Measurements from ENCODE around the gene ZNF354B.
"Not testable (repeated sequence)": the region's sequence is repeated elsewhere in the genome, so short reads cannot be mapped to it uniquely, and the experiment has no call there.

Gene ZNF354B

DNA sequence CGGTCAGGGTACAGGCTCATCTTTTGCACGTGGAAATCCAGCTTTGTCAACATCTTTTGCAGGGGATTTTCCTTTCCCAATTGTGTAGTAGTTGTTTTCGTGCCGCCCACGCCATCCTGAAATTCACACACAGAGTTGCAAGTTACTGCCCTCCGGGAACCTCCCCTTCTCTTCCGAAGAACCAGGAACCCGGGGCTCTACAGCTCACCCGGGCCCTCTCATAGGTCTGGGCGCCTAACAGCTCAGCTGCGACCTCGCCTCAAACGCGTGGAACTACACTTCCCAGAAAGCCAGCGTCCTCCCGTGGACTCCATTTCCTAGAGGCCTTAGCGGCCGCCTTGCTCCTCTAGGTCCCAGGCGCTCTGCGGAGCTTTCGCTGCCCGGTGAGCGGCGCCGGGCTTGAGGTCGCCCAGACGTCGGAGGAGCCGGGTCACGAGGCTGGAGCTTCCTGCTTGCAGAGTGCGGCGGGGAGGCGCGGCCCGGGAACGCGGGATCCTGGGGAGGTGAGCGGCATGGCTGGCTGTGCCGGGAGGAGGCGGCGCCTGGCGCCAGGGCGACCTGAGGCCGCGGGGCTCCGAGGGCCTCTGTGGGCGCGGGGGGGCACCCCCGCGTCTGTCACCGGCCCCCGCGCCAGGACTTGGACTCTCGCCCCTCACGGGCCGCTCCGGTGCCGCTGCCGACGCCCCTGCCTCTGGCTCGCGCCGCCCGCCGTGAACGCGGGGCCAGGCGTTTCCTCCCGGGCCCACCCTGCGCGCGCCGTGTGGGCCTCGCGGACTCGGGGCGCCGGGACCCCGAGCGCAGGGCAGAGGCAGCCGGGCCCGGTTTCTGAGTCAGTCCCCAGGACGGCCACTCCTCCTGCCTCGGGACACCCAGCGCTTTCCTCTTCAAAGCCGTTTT, at the start of gene ZNF354B:
Gene ZNF354B (plus strand): TSS at position 329 of the 897 bp plus-strand sequence. CDS start 1,095 bp downstream, outside the sequence.
- peak; percentile 80 for DNase-seq

GRCh38 chr5:178817506-178817905, 42.2 kb upstream of the ZNF354B start:
- no peak for DNase-seq

DNA sequence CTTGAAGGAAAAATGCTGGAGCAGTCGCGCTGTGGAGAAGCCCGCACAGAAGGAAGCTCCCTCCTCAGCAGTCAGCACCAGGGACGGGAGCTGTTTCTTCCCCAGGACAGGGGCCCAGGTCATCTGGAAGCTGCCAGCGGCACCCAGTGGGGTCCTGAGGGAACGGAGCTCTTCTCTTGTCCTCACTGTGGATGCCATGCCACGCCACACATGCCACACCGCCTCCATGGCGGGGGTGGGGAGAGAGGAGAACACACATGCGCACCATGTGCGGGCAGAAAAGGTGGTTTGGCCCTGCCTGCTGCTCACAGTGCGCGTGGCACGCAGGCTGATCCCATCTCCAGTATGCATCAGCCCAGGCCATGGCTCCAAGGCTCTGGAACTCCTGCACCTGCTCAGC, 41.7 kb upstream of the ZNF354B start:
- no peak for DNase-seq

DNA sequence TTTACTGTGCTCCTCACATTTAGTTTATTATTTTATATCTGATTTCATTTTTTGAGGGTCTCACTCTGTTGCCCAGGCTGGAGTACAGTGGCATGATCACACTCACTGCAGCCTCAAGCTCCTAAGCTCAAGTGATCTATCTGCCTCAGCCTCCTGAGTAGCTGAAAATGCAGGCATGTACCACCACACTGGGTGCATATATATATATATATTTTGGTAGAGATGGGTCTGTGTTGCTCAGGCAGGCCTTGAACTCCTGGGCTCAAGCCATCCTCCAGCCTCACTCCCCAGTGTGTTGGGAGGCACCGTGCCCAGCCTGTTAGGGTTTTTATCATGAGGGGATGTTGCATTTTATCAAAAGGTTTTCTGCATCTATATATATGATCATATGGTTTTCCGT, 39.8 kb upstream of the ZNF354B start:
- DNase-seq: no peak

DNA sequence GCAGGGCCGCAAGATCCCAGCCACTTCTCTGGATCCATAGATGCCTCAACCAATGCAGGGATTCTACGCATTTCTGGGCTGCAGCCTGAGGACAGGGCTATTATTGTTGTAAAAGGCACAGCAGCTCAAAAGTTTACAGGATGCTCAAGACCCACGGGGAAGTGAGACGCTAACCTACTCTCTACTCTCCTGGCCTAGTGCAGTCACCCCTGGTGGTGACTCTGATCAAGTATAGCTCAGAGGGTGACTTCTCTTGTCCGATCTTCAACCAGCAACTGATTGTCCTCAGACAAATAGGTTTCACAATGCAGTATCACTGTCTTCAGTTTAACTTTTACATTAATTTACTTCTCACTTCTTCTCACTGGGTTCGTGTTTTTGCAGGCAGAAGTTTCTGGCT, 34.3 kb upstream of the ZNF354B start:
- DNase-seq: no peak

- no peak for DNase-seq
Observed at GRCh38 chr5:178826216-178826615, 33.5 kb upstream of the ZNF354B start.

GRCh38 chr5:178827636-178828035, 32.1 kb upstream of the ZNF354B start:
- no peak for DNase-seq

DNA sequence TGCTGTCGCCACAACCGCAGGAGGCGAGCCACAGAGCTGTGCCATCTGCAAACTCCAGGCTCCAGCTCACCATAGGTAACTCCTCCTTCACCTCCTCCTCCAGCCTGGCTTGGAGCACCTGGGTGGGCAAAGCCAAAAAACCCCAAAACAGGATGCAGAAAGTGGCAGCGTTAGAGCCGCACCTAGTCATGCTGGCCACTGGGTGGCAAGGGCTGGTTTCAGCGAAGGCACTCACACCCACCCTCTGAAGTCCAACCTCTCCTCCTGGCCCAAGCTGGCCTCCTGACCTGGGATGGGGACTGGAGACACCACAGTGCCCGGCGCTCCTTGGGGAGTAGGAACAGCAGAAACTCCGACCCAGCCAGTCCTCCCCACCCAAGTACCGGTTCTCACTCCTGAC, 28.7 kb upstream of the ZNF354B start:
- no peak for DNase-seq

GRCh38 chr5:178832618-178833201, 27.0 kb upstream of the ZNF354B start:
- no peak for DNase-seq

DNA sequence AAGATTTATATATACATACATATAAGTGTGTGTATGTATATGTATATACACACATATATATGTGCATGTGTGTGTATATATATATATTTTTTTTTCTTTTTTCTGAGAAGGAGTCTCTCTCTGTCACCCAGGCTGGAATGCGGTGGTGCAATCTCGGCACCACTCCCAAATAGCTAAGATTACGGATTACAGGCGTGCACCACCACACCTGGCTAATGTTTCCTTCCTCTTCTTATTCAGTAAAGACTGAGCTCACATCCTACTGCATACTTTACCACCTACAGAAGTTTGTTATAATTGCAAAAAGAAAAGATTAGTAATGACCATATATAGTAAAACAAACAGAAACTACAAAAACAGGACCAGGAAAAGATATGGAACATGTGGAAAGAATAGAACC, 23.1 kb upstream of the ZNF354B start:
- no peak for DNase-seq

DNA sequence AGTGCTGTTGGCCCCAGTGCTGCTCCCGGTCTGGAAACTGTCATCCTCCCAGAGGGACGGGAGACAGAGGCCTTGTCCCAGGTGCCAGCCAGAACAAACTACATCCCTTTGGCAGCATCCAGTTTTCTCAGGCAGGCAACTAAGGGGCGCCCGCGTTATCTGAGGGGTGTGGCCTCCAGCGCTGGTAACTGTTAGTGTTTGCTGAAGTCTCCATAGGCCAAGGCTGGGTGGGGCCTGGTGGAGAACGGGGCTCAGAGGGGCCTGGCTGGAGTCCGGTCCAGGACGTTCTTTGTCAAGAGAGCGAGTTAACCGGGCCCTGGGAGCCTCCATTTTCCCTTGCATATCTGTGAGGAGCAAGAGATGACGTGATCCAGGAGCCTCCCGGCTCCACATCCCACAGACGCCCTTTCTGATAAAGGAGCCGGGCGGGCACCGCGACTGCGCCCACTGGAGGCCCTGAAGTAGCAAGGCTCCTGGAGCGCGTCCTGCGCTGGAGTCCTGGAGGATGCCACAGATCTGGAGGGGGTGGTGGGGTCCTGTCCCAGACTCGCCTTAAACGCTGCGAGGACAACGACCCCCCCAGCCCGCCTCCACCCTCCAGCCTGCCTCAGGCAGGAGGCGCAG, 20.9 kb upstream of the ZNF354B start:
- DNase-seq: not testable (repeated sequence)

DNA sequence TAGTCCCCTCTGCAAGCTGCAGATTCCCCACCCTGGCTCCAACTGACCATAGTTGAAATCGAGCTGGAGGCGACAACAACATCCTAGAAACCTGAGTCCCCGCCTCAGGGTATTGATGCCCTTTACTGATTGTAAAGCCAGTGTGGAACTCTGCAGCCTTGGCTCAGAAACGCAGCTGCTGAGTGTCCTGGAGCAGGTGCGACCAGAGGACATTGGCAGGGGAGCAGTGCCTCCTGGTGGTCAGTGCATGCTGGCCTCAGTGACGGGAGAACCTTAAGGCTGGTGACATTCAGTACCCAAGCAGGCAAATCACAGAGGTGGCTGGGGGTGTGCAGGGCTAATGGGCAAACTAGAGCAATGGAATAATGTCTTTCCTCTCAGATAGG, 20.4 kb upstream of the ZNF354B start:
- peak; percentile 43 for DNase-seq

- not testable (repeated sequence) for DNase-seq
Observed at GRCh38 chr5:178840399-178840798, 19.4 kb upstream of the ZNF354B start.

- no peak for DNase-seq
Observed at GRCh38 chr5:178849316-178849715, 10.4 kb upstream of the ZNF354B start.

- DNase-seq: no peak
Observed at GRCh38 chr5:178851951-178852350, 7.8 kb upstream of the ZNF354B start.

DNA sequence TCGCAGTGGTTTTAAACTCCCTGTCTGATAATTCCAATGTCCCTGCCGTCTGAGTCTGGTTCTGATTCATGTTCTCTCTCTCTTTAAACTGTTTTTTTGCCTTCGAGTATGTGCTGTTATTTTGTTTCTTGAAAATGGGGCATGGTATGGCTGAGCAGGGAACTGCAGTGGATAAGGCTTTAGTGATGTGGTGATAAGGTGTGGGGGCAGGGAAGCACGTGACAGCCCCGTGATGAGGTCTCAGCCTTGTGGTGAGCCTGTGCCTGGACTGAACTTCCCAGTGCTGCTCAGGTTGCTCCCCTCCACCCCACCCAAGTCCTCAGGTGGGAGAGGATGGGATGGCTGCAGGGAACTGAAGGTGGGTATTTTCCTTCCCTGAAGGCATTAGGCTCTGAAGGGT, 5.5 kb upstream of the ZNF354B start:
- DNase-seq: no peak

GRCh38 chr5:178860615-178861014, 862 bp downstream of the ZNF354B start:
- not testable (repeated sequence) for DNase-seq

- no peak for DNase-seq
Observed at GRCh38 chr5:178861627-178862026, 1.9 kb downstream of the ZNF354B start.

GRCh38 chr5:178866946-178867345, 7.2 kb downstream of the ZNF354B start:
- no peak for DNase-seq

DNA sequence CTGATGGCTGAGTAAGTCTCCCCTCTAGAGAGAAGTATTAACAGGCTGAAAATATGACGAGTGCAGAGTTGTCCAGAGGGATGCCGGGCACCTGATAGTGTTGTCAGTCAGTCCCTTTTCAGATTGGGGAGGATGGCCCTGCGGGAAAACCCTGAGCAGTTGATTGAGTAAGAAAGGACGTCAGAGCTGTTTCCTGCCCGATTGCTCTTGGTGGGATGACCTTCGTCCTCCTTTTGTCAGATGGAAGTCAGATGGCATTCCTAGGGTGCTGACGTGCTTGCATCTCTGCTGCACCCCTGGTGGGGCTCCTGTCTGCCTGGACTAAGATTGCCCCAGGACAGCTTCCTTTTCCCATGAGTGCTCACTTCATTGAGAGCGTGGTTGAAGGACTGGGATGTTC, 9.8 kb downstream of the ZNF354B start:
- DNase-seq: no peak

DNA sequence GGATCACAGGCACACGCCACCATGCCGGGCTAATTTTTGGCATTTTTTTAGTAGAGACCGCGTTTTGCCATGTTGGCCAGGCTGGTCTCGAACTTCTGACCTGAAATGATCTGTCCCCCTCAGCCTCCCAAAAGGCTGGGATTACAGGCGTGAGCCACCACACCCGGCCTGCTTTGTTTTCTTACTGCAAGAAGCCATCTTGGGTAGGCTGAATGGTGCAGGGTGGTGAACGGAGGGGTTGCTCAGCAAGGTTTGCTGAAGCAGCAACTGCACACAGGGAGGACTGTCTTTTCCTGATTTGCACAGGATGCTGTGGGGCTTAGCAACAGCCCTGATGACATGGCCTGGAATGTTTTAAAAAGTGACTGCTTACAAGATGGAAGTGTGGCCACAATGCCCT, 10.7 kb downstream of the ZNF354B start:
- no peak for DNase-seq

GRCh38 chr5:178872302-178872701, 12.5 kb downstream of the ZNF354B start:
- no peak for DNase-seq

DNA sequence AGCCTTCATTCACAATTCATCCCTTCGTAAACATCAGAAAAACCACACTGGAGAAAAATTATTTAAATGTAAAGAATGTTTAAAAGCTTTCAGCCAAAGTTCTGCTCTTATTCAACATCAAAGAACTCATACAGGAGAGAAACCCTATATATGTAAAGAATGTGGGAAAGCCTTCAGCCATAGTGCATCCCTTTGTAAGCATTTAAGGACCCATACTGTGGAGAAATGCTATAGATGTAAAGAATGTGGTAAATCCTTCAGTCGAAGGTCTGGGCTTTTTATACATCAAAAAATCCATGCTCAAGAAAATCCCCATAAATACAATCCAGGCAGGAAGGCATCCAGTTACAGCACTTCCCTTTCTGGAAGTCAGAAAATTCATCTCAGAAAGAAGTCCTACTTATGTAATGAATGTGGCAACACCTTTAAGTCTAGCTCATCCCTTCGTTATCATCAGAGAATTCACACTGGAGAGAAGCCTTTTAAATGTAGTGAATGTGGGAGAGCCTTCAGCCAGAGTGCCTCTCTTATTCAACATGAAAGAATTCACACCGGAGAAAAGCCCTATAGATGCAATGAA, 23.5 kb downstream of the ZNF354B start:
- DNase-seq: not testable (repeated sequence)
